NB4 (cell line): ENCODE data around the gene RGS1.

Experiments
- CTCF ChIP-seq: IDR thresholded peaks from one replicate; pipeline ENCODE4 v1.5.1; 2012; ENCODE audit warnings: low read depth, low read length
- MYC ChIP-seq: IDR thresholded peaks from 2 replicates; pipeline ENCODE4 v1.6.1; 2011; ENCODE audit warnings: low read depth, low read length
- POLR2A ChIP-seq: IDR thresholded peaks from 2 replicates; pipeline ENCODE4 v1.6.1; 2011; ENCODE audit warnings: mild to moderate bottlenecking; ENCODE audit not compliant: insufficient read length; ENCODE audit errors: extremely low read depth

DNA sequence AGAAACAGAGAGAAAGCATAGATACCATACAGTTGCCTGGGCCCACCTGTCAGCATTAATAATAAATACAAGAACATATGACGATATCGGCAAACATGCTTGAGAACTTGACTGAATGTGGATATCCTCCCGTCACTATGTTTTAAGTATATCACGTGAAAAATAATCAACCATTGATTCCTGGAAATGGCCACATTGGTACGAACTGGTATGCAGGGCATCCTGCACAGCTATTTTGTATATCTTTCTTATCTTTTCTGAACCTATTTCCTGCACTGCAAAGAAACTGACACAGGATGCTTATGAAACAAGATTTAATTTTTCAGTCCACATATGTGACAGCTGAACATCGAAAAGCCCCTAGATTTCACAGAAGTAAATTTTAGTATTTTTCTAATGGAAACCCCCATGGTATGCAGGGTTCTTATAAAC lies 22.8 kb upstream of the RGS1 start:
- TF ChIP-seq CTCF, result no peak
- TF ChIP-seq MYC, result no peak
- TF ChIP-seq POLR2A, result no peak
